HUDEP-2 (cell line): ENCODE results near the gene C12orf43.
A peak's percentile ranks its signal among the peaks of the same experiment; 100 is the strongest.

Source experiments
- DNase-seq, 76 experiments: peaks; one replicate each; lab custom pipeline; 2025; ENCODE audit not compliant: unreplicated experiment in 76 of 76; lab: John Stamatoyannopoulos, UW

The C12orf43 gene

GRCh38 chr12:120979862-120980696, 36.2 kb downstream of the C12orf43 start:
- no peak for DNase-seq

- DNase-seq, result no peak
Observed at GRCh38 chr12:120979220-120979861, 36.9 kb downstream of the C12orf43 start.

GRCh38 chr12:120978296-120979219, 37.7 kb downstream of the C12orf43 start, which contains the start of gene HNF1A:
TSS of gene HNF1A (plus strand) at chr12:120978543. CDS start at chr12:120978769, 226 bp downstream.
- DNase-seq, result no peak

GRCh38 chr12:120977531-120978295, 38.6 kb downstream of the C12orf43 start:
- DNase-seq, result no peak

GRCh38 chr12:120972870-120973543, 43.3 kb downstream of the C12orf43 start:
- no peak for DNase-seq

GRCh38 chr12:120971299-120972180, 44.7 kb downstream of the C12orf43 start:
- peak in 38 of 76 experiments; percentile 2 to 75 (median 46) for DNase-seq

- DNase-seq, result no peak
Observed at GRCh38 chr12:120970310-120970709, 46.0 kb downstream of the C12orf43 start.

GRCh38 chr12:120965534-120966091, 50.7 kb downstream of the C12orf43 start:
- no peak for DNase-seq

GRCh38 chr12:120964298-120964697, 52.0 kb downstream of the C12orf43 start:
- DNase-seq, result no peak

- DNase-seq, result no peak
Observed at GRCh38 chr12:120962532-120963020, 53.7 kb downstream of the C12orf43 start.

- DNase-seq, result no peak
Observed at GRCh38 chr12:120961604-120962531, 54.4 kb downstream of the C12orf43 start.

- no peak for DNase-seq
Observed at GRCh38 chr12:120960657-120961056, 55.6 kb downstream of the C12orf43 start.

- DNase-seq, result peak in 11 of 76 experiments; percentile 5 to 27 (median 15)
Observed at GRCh38 chr12:120959111-120959878, 57.0 kb downstream of the C12orf43 start.

- DNase-seq, result no peak
Observed at GRCh38 chr12:120956579-120957300, 59.5 kb downstream of the C12orf43 start.

GRCh38 chr12:120955232-120955631, 61.1 kb downstream of the C12orf43 start:
- no peak for DNase-seq

GRCh38 chr12:120950807-120951206, 65.5 kb downstream of the C12orf43 start:
- DNase-seq, result no peak
